ENCODE measurements around the gene KRT17.
"Not testable (repeated sequence)": the region's sequence is repeated elsewhere in the genome, so short reads cannot be mapped to it uniquely, and the experiment has no call there.

- not testable (repeated sequence) for TF ChIP-seq CTCF, POLR2A, EP300 (IDR thresholded peaks at IDR 0.05)
These were observed 7.9 kb downstream of the KRT17 start for GRCh38 chr17:41616486-41616885.
